GM12874 (cell line): ENCODE measurements around the gene ADCY6.
A peak's percentile ranks its signal among the peaks of the same experiment; 100 is the strongest.

ENCODE experiments used
- TF ChIP-seq, protein P1 (sequence below): IDR thresholded peaks from 2 replicates; pipeline ENCODE4 v1.5.1; 2011; ENCODE audit warnings: low read depth, mild to moderate bottlenecking, control low read depth, low read length, moderate library complexity; ENCODE audit not compliant: insufficient read depth

ADCY6 gene

DNA sequence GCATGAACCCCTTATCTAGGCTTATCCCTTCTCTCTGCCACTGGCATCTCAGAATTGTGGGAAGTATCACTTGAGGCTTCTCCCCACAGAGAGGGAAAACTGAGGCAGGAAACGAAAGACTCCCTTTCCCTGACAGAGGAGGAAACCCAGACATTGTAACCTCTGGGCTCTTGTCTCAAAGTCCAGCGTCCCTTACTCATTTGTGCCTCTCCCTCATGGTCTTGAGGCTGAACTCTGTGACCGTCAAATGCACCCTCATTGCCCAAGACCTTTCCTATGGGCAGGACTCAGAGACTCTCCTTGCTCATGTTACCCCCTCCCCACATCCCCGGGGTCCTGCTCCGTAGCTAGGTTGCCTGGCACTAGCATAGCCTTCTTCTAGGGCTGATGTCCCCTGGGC lies 33.2 kb upstream of the ADCY6 start:
- TF ChIP-seq, protein P1, sequence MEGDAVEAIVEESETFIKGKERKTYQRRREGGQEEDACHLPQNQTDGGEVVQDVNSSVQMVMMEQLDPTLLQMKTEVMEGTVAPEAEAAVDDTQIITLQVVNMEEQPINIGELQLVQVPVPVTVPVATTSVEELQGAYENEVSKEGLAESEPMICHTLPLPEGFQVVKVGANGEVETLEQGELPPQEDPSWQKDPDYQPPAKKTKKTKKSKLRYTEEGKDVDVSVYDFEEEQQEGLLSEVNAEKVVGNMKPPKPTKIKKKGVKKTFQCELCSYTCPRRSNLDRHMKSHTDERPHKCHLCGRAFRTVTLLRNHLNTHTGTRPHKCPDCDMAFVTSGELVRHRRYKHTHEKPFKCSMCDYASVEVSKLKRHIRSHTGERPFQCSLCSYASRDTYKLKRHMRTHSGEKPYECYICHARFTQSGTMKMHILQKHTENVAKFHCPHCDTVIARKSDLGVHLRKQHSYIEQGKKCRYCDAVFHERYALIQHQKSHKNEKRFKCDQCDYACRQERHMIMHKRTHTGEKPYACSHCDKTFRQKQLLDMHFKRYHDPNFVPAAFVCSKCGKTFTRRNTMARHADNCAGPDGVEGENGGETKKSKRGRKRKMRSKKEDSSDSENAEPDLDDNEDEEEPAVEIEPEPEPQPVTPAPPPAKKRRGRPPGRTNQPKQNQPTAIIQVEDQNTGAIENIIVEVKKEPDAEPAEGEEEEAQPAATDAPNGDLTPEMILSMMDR, result no peak

GRCh38 chr12:48819986-48820725 lies 31.3 kb upstream of the ADCY6 start:
- TF ChIP-seq, protein P1, result no peak

- TF ChIP-seq, protein P1, result no peak
These were observed 30.1 kb upstream of the ADCY6 start for GRCh38 chr12:48818831-48819590.

- TF ChIP-seq, protein P1, result no peak
These were observed 29.3 kb upstream of the ADCY6 start, which contains the start of gene CACNB3 for GRCh38 chr12:48817873-48818830. Gene CACNB3 (plus strand): TSS chr12:48818496. CDS start chr12:48818930, 434 bp downstream.

- TF ChIP-seq, protein P1, result no peak
These were observed 27.4 kb upstream of the ADCY6 start for GRCh38 chr12:48816143-48816854.

- TF ChIP-seq, protein P1, result 0 out of 2 replicates have a peak, but pooled peaks have one; percentile 0
These were observed 26.5 kb upstream of the ADCY6 start for GRCh38 chr12:48815126-48816110.
